ELF-1 (cell line): ENCODE results near the gene AP3S1.
"Not testable (repeated sequence)": the region's sequence is repeated elsewhere in the genome, so short reads cannot be mapped to it uniquely, and the experiment has no call there.

Experiments used
- DNase-seq: peaks from one replicate; pipeline ENCODE4 v3.0.0-alpha.2; 2016; ENCODE audit warnings: low read depth, low spot score

AP3S1 gene

GRCh38 chr5:115824983-115825382 lies 16.8 kb upstream of the AP3S1 start:
- not testable (repeated sequence) for DNase-seq

GRCh38 chr5:115825948-115826347 lies 15.8 kb upstream of the AP3S1 start:
- DNase-seq: no peak

- DNase-seq: no peak
Measured at GRCh38 chr5:115829913-115830312, 11.8 kb upstream of the AP3S1 start.

GRCh38 chr5:115831163-115831768 lies 10.5 kb upstream of the AP3S1 start:
- peak; percentile 11 for DNase-seq

GRCh38 chr5:115835481-115835880 lies 6.3 kb upstream of the AP3S1 start:
- DNase-seq: no peak

- DNase-seq: peak; percentile 22
Measured at GRCh38 chr5:115838885-115839518, 2.7 kb upstream of the AP3S1 start.

GRCh38 chr5:115840873-115841272 lies 862 bp upstream of the AP3S1 start:
- no peak for DNase-seq

GRCh38 chr5:115842089-115842935 lies 577 bp downstream of the AP3S1 start:
- peak; percentile 78 for DNase-seq

GRCh38 chr5:115842952-115843351 lies 1.2 kb downstream of the AP3S1 start:
- DNase-seq: no peak

- DNase-seq: no peak
Measured at GRCh38 chr5:115843444-115844130, 1.9 kb downstream of the AP3S1 start.

- no peak for DNase-seq
Measured at GRCh38 chr5:115844321-115844817, 2.6 kb downstream of the AP3S1 start.

- no peak for DNase-seq
Measured at GRCh38 chr5:115847290-115847689, 5.6 kb downstream of the AP3S1 start.

GRCh38 chr5:115849258-115849798 lies 7.6 kb downstream of the AP3S1 start:
- no peak for DNase-seq

- DNase-seq: no peak
Measured at GRCh38 chr5:115850744-115851416, 9.1 kb downstream of the AP3S1 start.

GRCh38 chr5:115854139-115854538 lies 12.4 kb downstream of the AP3S1 start:
- DNase-seq: no peak

- no peak for DNase-seq
Measured at GRCh38 chr5:115855959-115856358, 14.2 kb downstream of the AP3S1 start.

GRCh38 chr5:115857057-115857479 lies 15.3 kb downstream of the AP3S1 start:
- no peak for DNase-seq

GRCh38 chr5:115857626-115858349 lies 16.1 kb downstream of the AP3S1 start:
- DNase-seq: no peak

GRCh38 chr5:115858396-115858795 lies 16.7 kb downstream of the AP3S1 start:
- no peak for DNase-seq

GRCh38 chr5:115859378-115859777 lies 17.6 kb downstream of the AP3S1 start:
- no peak for DNase-seq
